Neuronal stem cell (in vitro differentiated cells): ENCODE data around the gene VWA5A.

ENCODE experiments used
- DNase-seq: peaks from one replicate; pipeline ENCODE4 v3.0.0-alpha.2; 2013; ENCODE audit warnings: low spot score
- H2AFZ ChIP-seq: one replicate; pipeline ENCODE4 v1.6.1; 2013; ENCODE audit warnings: mild to moderate bottlenecking, low read length, inconsistent platforms
- H2AK5ac ChIP-seq: 2 replicates; pipeline ENCODE4 v1.6.1; 2013; ENCODE audit warnings: low read depth, mild to moderate bottlenecking, inconsistent platforms, low read length, moderate library complexity, mixed read lengths
- H2BK120ac ChIP-seq: 2 replicates; pipeline ENCODE4 v1.6.1; 2013; ENCODE audit warnings: low read depth, mild to moderate bottlenecking, inconsistent platforms, low read length, moderate library complexity, mixed read lengths
- H2BK12ac ChIP-seq: one replicate; pipeline ENCODE4 v1.6.1; 2013; ENCODE audit warnings: low read length, inconsistent platforms
- H2BK15ac ChIP-seq: 2 replicates; pipeline ENCODE4 v1.6.1; 2013; ENCODE audit warnings: mild to moderate bottlenecking, low read length, inconsistent platforms, mixed read lengths
- H2BK5ac ChIP-seq: one replicate; pipeline ENCODE4 v1.6.1; 2013; ENCODE audit warnings: inconsistent platforms, mild to moderate bottlenecking, low read length, moderate library complexity
- H3K14ac ChIP-seq: one replicate; pipeline ENCODE4 v1.6.1; 2013; ENCODE audit warnings: low read length, inconsistent platforms
- H3K18ac ChIP-seq: 2 replicates; pipeline ENCODE4 v1.6.1; 2013; ENCODE audit warnings: low read length, inconsistent platforms
- H3K23ac ChIP-seq: 2 replicates; pipeline ENCODE4 v1.6.1; 2013; ENCODE audit warnings: low read depth, mild to moderate bottlenecking, mixed read lengths, low read length, inconsistent platforms; ENCODE audit not compliant: poor library complexity
- H3K27ac ChIP-seq: replicated peaks from 3 replicates; pipeline ENCODE4 v1.5.1; 2013; ENCODE audit warnings: low read length, inconsistent platforms
- H3K27me3 ChIP-seq, 3 experiments: 2 replicates each; pipeline ENCODE4 v1.6.1; 2013; ENCODE audit warnings: low read length in 3 of 3, mild to moderate bottlenecking in 2 of 3, inconsistent platforms in 1 of 3, low read depth in 1 of 3, mixed read lengths in 1 of 3, moderate library complexity in 1 of 3; ENCODE audit not compliant: control insufficient read depth in 3 of 3, insufficient read depth in 3 of 3
- H3K36me3 ChIP-seq, 2 donors: replicated peaks in 1 of 2; 2 replicates each; pipeline ENCODE4 v1.6.1; 2013; ENCODE audit warnings: low read length in 2 of 2; ENCODE audit not compliant: control insufficient read depth in 2 of 2, insufficient read depth in 2 of 2
- H3K4ac ChIP-seq: 2 replicates; pipeline ENCODE4 v1.6.1; 2013; ENCODE audit warnings: inconsistent platforms, mild to moderate bottlenecking, low read length, moderate library complexity
- H3K4me1 ChIP-seq, 2 donors: 1 replicate in 1 of 2; 2 replicates in 1 of 2; pipeline ENCODE4 v1.6.1; 2013; ENCODE audit warnings: low read length in 2 of 2, low read depth in 1 of 2; ENCODE audit not compliant: control insufficient read depth in 2 of 2, insufficient read depth in 1 of 2
- H3K4me2 ChIP-seq: one replicate; pipeline ENCODE4 v1.6.1; 2013; ENCODE audit warnings: mild to moderate bottlenecking, low read length, inconsistent platforms; ENCODE audit not compliant: insufficient read depth, poor library complexity, severe bottlenecking
- H3K4me3 ChIP-seq, 2 donors: 2 replicates each; pipeline ENCODE4 v1.5.1; 2013; ENCODE audit warnings: low read length in 2 of 2, mild to moderate bottlenecking in 2 of 2, inconsistent platforms in 1 of 2, moderate library complexity in 1 of 2
- H3K79me1 ChIP-seq: one replicate; pipeline ENCODE4 v1.6.1; 2013; ENCODE audit warnings: low read depth, mild to moderate bottlenecking, inconsistent platforms, low read length, moderate library complexity
- H3K9ac ChIP-seq: one replicate; pipeline ENCODE4 v1.6.1; 2013; ENCODE audit warnings: mild to moderate bottlenecking, low read depth, low read length, inconsistent platforms; ENCODE audit not compliant: poor library complexity
- H3K9me3 ChIP-seq, 2 donors: replicated peaks in 1 of 2; 2 replicates each; pipeline versions ENCODE3 to v1.6.1; 2013; ENCODE audit warnings: low read length in 2 of 2, mild to moderate bottlenecking in 2 of 2, inconsistent platforms in 1 of 2, low read depth in 1 of 2, mixed read lengths in 1 of 2, moderate library complexity in 1 of 2; ENCODE audit not compliant: control insufficient read depth in 2 of 2, insufficient read depth in 1 of 2
- H4K8ac ChIP-seq: one replicate; pipeline ENCODE4 v1.6.1; 2013; ENCODE audit warnings: low read depth, mild to moderate bottlenecking, inconsistent platforms, low read length, moderate library complexity
- H4K91ac ChIP-seq: one replicate; pipeline ENCODE4 v1.6.1; 2013; ENCODE audit warnings: low read length, low read depth, mild to moderate bottlenecking, inconsistent platforms; ENCODE audit not compliant: poor library complexity
- WGBS, 2 donors: extraction: QIAGEN DNeasy Blood & Tissue Kit; methylation state at CpG; one replicate each; pipeline ENCODE4 v1.1.7; 2013; ENCODE audit warnings: missing lambda C conversion rate in 2 of 2, mixed read lengths in 1 of 2; ENCODE audit not compliant: insufficient read length in 2 of 2, insufficient replicate concordance in 1 of 2; ENCODE audit errors: extremely low coverage in 2 of 2; 5-methylcytosine and 5-hydroxymethylcytosine counted together

VWA5A gene

DNA sequence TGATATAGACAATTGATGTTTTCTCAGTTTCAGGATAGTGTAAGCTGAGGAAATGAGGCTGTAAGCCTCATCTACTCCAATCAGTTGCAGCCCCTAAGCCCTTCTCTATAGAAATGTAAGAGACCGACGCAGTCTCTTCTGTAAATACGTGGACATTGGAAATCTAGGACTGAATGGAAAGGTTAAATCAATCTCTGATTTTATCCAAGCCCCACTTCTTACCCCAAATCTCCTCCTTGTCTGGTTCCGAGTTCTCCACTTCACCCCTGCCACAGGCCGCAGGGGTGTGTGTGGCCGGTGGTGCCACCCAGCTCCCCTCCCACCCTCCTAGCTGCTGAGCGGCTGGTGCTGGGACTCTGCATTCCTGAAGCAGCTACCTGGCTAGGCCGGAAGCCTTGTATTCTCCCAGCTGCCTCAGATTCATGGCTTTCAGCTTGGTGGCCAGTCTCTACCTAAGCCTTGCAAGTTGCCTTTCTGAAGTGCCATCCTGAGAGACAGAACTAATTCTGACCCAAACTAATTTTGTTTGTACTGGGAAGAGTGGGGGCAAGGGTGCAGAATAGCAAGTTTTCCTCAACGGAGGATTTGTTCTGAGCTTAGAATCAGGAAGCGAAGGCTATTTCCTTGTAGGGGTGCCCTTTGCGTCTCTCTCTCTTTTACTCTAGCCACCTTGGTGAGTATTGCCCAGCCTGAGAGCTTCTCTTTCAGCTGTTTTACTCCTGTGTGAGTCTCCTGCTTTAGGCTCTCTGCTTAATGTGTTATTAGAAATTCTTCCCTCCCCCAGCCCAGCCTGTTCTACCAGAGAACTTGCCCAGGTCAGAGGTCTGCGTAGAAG, 749 bp downstream of the VWA5A start:
- WGBS, 2 donors: no CpG with 5 or more reads among the region's 12 CpGs
- no peaks in the 10 kb centered on the region for H3K9me3 ChIP-seq
- no peak overlapping the region for H3K18ac ChIP-seq
- H3K23ac ChIP-seq: no peak overlapping the region
- no peak overlapping the region for H3K9ac ChIP-seq
- no peak overlapping the region for H2BK120ac ChIP-seq
- H3K27me3 ChIP-seq: no peaks in the 10 kb centered on the region
- no peak overlapping the region for H3K27ac ChIP-seq
- H3K4me2 ChIP-seq: peak overlapping the region; percentile 58
- no peak overlapping the region for H4K91ac ChIP-seq
- no peak for DNase-seq
- H2BK12ac ChIP-seq: no peak overlapping the region
- H2BK5ac ChIP-seq: no peak overlapping the region
- H3K14ac ChIP-seq: no peak overlapping the region
- H3K79me1 ChIP-seq: no peaks in the 10 kb centered on the region
- no peak overlapping the region for H3K4ac ChIP-seq
- H3K4me1 ChIP-seq: peaks cover 3 to 7% of the 10 kb centered on the region in 2 donors
- H3K36me3 ChIP-seq: peaks cover 0 to 31% of the 10 kb centered on the region in 2 donors
- peak overlapping the region; percentile 84 for H2AFZ ChIP-seq
- no peak overlapping the region for H2AK5ac ChIP-seq
- no peak overlapping the region for H4K8ac ChIP-seq
- no peak overlapping the region for H2BK15ac ChIP-seq
- peak overlapping the region; percentile 38 to 61 for H3K4me3 ChIP-seq

DNA sequence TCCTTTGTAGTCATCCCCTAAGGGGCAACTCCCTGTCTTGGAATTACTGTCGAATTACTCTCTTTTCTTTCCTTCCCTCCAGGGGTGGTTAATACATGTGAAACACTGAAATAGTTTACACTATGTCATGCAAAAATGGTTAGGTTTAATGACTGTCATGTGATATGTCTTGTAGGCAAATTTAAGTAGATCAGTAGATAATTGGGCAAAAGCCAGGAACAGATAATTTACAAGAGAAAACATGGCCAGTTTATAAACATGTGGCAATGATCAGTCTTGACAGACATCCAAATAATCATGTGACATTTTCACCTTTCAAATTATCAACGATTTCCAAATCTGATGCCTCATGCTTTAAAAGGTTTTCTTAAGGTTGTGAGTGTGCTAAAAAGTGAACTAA, 3.9 kb downstream of the VWA5A start:
- WGBS, 2 donors: no CpG with 5 or more reads among the region's 2 CpGs
- no peak overlapping the region for H3K9ac ChIP-seq
- H4K91ac ChIP-seq: no peak overlapping the region
- H3K9me3 ChIP-seq: no peaks in the 10 kb centered on the region
- DNase-seq: no peak
- no peak overlapping the region for H4K8ac ChIP-seq
- H3K23ac ChIP-seq: no peak overlapping the region
- H3K4me1 ChIP-seq: peaks cover 3 to 7% of the 10 kb centered on the region in 2 donors
- H3K79me1 ChIP-seq: no peaks in the 10 kb centered on the region
- no peak overlapping the region for H2BK120ac ChIP-seq
- H2AK5ac ChIP-seq: no peak overlapping the region
- no peak overlapping the region for H2AFZ ChIP-seq
- H3K4ac ChIP-seq: no peak overlapping the region
- no peak overlapping the region for H3K27ac ChIP-seq
- H2BK15ac ChIP-seq: no peak overlapping the region
- H2BK5ac ChIP-seq: no peak overlapping the region
- H3K4me3 ChIP-seq: no peak overlapping the region
- H3K27me3 ChIP-seq: no peaks in the 10 kb centered on the region
- no peak overlapping the region for H3K18ac ChIP-seq
- H3K14ac ChIP-seq: no peak overlapping the region
- H2BK12ac ChIP-seq: no peak overlapping the region
- H3K36me3 ChIP-seq: peaks cover 3 to 42% of the 10 kb centered on the region in 2 donors
- no peak overlapping the region for H3K4me2 ChIP-seq

DNA sequence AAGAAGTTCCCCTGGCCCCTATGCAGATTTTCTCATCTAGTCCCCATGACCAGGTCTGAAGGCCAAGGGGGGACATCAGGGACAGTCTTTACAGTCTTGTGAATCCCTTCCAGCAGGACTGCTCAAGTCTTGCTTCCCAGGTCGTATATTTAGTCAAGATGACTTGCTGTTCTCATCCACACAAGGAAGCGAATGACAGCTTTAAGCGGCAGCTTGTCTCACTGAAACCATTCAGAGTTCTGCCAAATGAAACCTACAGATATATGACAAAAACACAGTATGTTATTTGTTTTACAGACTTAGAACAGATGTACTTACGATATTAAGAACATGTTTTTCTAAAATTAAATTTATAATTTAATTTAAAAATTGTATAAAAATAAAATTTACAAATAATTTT, 5.6 kb downstream of the VWA5A start:
- Histone ChIP-seq H3K4me1 (peaks cover 3 to 6% of the 10 kb centered on the region in 2 donors), H2BK15ac (no peak overlapping the region), H3K4me2 (no peak overlapping the region), H3K23ac (no peak overlapping the region), H3K9me3 (no peaks in the 10 kb centered on the region), H4K8ac (no peak overlapping the region), H2BK12ac (no peak overlapping the region), H4K91ac (no peak overlapping the region), H3K79me1 (no peaks in the 10 kb centered on the region), H3K36me3 (peaks cover 3 to 51% of the 10 kb centered on the region in 2 donors), H3K27ac (no peak overlapping the region), H3K4ac (no peak overlapping the region), H3K27me3 (no peaks in the 10 kb centered on the region), H3K18ac (no peak overlapping the region), H2AFZ (no peak overlapping the region), H3K4me3 (no peak overlapping the region), H2BK5ac (no peak overlapping the region), H3K9ac (no peak overlapping the region), H2AK5ac (no peak overlapping the region), H2BK120ac (no peak overlapping the region), H3K14ac (no peak overlapping the region)
- DNase-seq: no peak
- no CpG with 5 or more reads among the region's 4 CpGs for WGBS, 2 donors

DNA sequence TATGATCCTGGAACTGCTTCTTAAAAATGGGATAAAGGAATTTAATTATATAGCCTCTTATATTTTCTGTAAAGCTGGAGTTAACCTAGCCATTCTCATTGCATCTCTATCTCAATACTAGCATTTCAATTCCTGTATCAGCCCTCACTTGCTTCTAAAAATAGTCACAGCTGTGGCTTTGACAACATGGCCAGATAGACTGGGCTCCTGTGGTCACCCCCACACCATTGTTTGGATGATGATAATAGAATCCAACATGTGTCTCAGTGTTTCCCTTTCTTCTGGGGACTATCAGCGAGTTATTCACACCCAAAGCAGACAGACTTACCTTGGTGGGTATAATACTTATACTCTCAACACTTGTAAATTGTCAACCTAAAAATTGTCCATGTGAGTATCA, 6.9 kb downstream of the VWA5A start:
- Histone ChIP-seq H3K4ac (no peak overlapping the region), H3K4me2 (no peak overlapping the region), H2BK120ac (no peak overlapping the region), H3K27ac (no peak overlapping the region), H3K4me1 (no peaks in the 10 kb centered on the region), H3K9me3 (no peaks in the 10 kb centered on the region), H2BK12ac (no peak overlapping the region), H3K27me3 (no peaks in the 10 kb centered on the region), H3K18ac (no peak overlapping the region), H3K79me1 (no peaks in the 10 kb centered on the region), H3K36me3 (peaks cover 3 to 51% of the 10 kb centered on the region in 2 donors), H3K9ac (no peak overlapping the region), H2BK15ac (no peak overlapping the region), H2BK5ac (no peak overlapping the region), H4K8ac (no peak overlapping the region), H2AK5ac (no peak overlapping the region), H3K14ac (no peak overlapping the region), H2AFZ (no peak overlapping the region), H3K23ac (no peak overlapping the region), H3K4me3 (no peak overlapping the region), H4K91ac (no peak overlapping the region)
- WGBS, 2 donors: no CpG with 5 or more reads among the region's 1 CpG
- DNase-seq: no peak
